Mesenchymal stem cell (in vitro differentiated cells and primary cell): ENCODE measurements around the gene PRDM8.

ENCODE experiments used
- DNase-seq: peaks from one replicate; pipeline ENCODE4 v3.0.0-alpha.2; 2013
- H2AFZ ChIP-seq: one replicate; pipeline ENCODE4 v1.6.1; 2013; ENCODE audit warnings: low read depth, mild to moderate bottlenecking, control low read depth, inconsistent platforms, low read length, moderate library complexity
- H2AK5ac ChIP-seq: 2 replicates; pipeline ENCODE4 v1.6.1; 2013; ENCODE audit warnings: low read length, moderate library complexity, mild to moderate bottlenecking, inconsistent platforms; ENCODE audit not compliant: severe bottlenecking
- H2BK120ac ChIP-seq: one replicate; pipeline ENCODE4 v1.6.1; 2013; ENCODE audit warnings: low read depth, mild to moderate bottlenecking, inconsistent platforms, low read length, moderate library complexity
- H2BK12ac ChIP-seq, 2 experiments: one replicate each; pipeline ENCODE4 v1.6.1; 2013; ENCODE audit warnings: inconsistent platforms in 2 of 2, low read length in 2 of 2, mild to moderate bottlenecking in 2 of 2, moderate library complexity in 2 of 2, control low read depth in 1 of 2
- H2BK15ac ChIP-seq: one replicate; pipeline ENCODE4 v1.6.1; 2013; ENCODE audit warnings: mild to moderate bottlenecking, low read depth, inconsistent platforms; ENCODE audit not compliant: poor library complexity, severe bottlenecking
- H2BK5ac ChIP-seq: 2 replicates; pipeline ENCODE4 v1.6.1; 2013; ENCODE audit warnings: low read depth, mild to moderate bottlenecking, low read length, control low read depth, inconsistent platforms; ENCODE audit not compliant: poor library complexity, severe bottlenecking
- H3K14ac ChIP-seq, 2 experiments: one replicate each; pipeline ENCODE4 v1.6.1; 2013; ENCODE audit warnings: inconsistent platforms in 2 of 2, low read length in 2 of 2, control low read depth in 1 of 2, mild to moderate bottlenecking in 1 of 2, moderate library complexity in 1 of 2
- H3K18ac ChIP-seq, 2 experiments: one replicate each; pipeline ENCODE4 v1.6.1; 2013; ENCODE audit warnings: inconsistent platforms in 2 of 2, low read length in 2 of 2, control low read depth in 1 of 2, low read depth in 1 of 2, mild to moderate bottlenecking in 1 of 2
- H3K23ac ChIP-seq, 2 experiments: one replicate each; pipeline ENCODE4 v1.6.1; 2013; ENCODE audit warnings: inconsistent platforms in 2 of 2, low read length in 2 of 2, mild to moderate bottlenecking in 2 of 2, moderate library complexity in 2 of 2, control low read depth in 1 of 2
- H3K27ac ChIP-seq: 2 replicates; pipeline ENCODE4 v1.5.1; 2013; ENCODE audit warnings: mild to moderate bottlenecking, moderate library complexity, low read length, control low read depth, inconsistent platforms; ENCODE audit not compliant: poor library complexity, severe bottlenecking
- H3K27me3 ChIP-seq, 2 experiments: 2 replicates each; pipeline versions ENCODE4 v1.6.1 to v1.7.0; 2013; ENCODE audit warnings: low read length in 2 of 2, mild to moderate bottlenecking in 2 of 2, moderate library complexity in 2 of 2, control low read depth in 1 of 2, inconsistent platforms in 1 of 2; ENCODE audit not compliant: control insufficient read depth in 1 of 2, insufficient read depth in 1 of 2
- H3K36me3 ChIP-seq, 2 experiments: 2 replicates each; pipeline versions ENCODE4 v1.6.1 to v1.7.0; 2013; ENCODE audit warnings: low read length in 2 of 2, control low read depth in 1 of 2, inconsistent platforms in 1 of 2, low read depth in 1 of 2, mild to moderate bottlenecking in 1 of 2; ENCODE audit not compliant: insufficient read depth in 2 of 2, control insufficient read depth in 1 of 2
- H3K4ac ChIP-seq, 2 experiments: one replicate each; pipeline ENCODE4 v1.6.1; 2013; ENCODE audit warnings: inconsistent platforms in 2 of 2, low read length in 2 of 2, mild to moderate bottlenecking in 2 of 2, moderate library complexity in 2 of 2, control low read depth in 1 of 2, low read depth in 1 of 2
- H3K4me1 ChIP-seq: 2 replicates; pipeline ENCODE4 v1.6.1; 2013; ENCODE audit warnings: low read depth, low read length, control low read depth; ENCODE audit not compliant: control insufficient read depth, insufficient read depth
- H3K4me2 ChIP-seq: 2 replicates; pipeline ENCODE4 v1.6.1; 2013; ENCODE audit warnings: low read length, mild to moderate bottlenecking, inconsistent platforms; ENCODE audit not compliant: poor library complexity, severe bottlenecking
- H3K4me3 ChIP-seq, 2 experiments: 2 replicates each; pipeline versions ENCODE4 v1.5.1 to v1.7.0; 2013; ENCODE audit warnings: low read length in 2 of 2, mild to moderate bottlenecking in 2 of 2, control low read depth in 1 of 2, low read depth in 1 of 2; ENCODE audit not compliant: insufficient read depth in 1 of 2
- H3K79me1 ChIP-seq: replicated peaks from 2 replicates; pipeline ENCODE4 v1.6.1; 2013; ENCODE audit warnings: mild to moderate bottlenecking, control low read depth, low read length, inconsistent platforms; ENCODE audit not compliant: poor library complexity, severe bottlenecking
- H3K9ac ChIP-seq: 2 replicates; pipeline ENCODE4 v1.7.0; 2013; ENCODE audit warnings: mild to moderate bottlenecking, low read length, moderate library complexity
- H3K9me3 ChIP-seq: 2 replicates; pipeline ENCODE4 v1.7.0; 2013; ENCODE audit warnings: mild to moderate bottlenecking, low read length; ENCODE audit not compliant: control insufficient read depth
- H4K8ac ChIP-seq: one replicate; pipeline ENCODE4 v1.6.1; 2013; ENCODE audit warnings: inconsistent platforms, mild to moderate bottlenecking, low read length, moderate library complexity
- H4K91ac ChIP-seq: one replicate; pipeline ENCODE4 v1.6.1; 2013; ENCODE audit warnings: mild to moderate bottlenecking, low read length, inconsistent platforms
- WGBS: methylation state at CpG from one replicate; pipeline ENCODE4 v1.1.7; 2013; ENCODE audit warnings: mixed read lengths; 5-methylcytosine and 5-hydroxymethylcytosine counted together

PRDM8 gene

DNA sequence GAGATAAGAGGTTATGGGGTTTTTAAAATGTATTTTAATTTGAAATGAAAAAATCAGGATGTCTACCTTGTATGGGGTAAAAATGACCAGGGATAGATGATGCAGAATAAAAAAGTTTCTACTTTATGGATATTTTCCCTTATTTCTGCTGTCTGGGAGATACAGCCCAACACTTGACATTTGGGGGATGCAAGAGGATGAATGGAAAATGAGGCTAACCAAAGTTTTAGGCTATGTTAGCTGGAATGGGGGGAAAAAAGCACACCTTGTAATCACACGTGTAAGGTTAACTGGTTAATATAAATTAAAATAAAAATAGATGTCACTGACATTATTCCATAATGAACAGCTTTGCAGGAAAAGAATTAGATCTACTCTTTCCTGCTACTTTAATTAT lies 1.1 kb downstream of the PRDM8 start:
- Histone ChIP-seq H3K79me1 (peaks cover 4% of the 10 kb centered on the region), H2AFZ (no peak overlapping the region), H3K14ac (no peak overlapping the region), H3K27me3 (no peaks in the 10 kb centered on the region), H3K36me3 (peaks cover 0 to 37% of the 10 kb centered on the region in 2 experiments), H3K18ac (no peak overlapping the region), H3K23ac (no peak overlapping the region), H3K9me3 (no peaks in the 10 kb centered on the region), H2AK5ac (no peak overlapping the region), H2BK12ac (no peak overlapping the region), H4K91ac (no peak overlapping the region), H2BK15ac (no peak overlapping the region), H3K4me3 (peak overlapping the region in 1 of 2 experiments; percentile 59), H3K27ac (no peak overlapping the region), H3K9ac (no peak overlapping the region), H2BK120ac (no peak overlapping the region), H4K8ac (no peak overlapping the region), H3K4ac (no peak overlapping the region), H2BK5ac (no peak overlapping the region), H3K4me2 (peak overlapping the region; percentile 87), H3K4me1 (peaks cover 18% of the 10 kb centered on the region)
- WGBS: no CpG with 5 or more reads among the region's 1 CpG
- DNase-seq: no peak

DNA sequence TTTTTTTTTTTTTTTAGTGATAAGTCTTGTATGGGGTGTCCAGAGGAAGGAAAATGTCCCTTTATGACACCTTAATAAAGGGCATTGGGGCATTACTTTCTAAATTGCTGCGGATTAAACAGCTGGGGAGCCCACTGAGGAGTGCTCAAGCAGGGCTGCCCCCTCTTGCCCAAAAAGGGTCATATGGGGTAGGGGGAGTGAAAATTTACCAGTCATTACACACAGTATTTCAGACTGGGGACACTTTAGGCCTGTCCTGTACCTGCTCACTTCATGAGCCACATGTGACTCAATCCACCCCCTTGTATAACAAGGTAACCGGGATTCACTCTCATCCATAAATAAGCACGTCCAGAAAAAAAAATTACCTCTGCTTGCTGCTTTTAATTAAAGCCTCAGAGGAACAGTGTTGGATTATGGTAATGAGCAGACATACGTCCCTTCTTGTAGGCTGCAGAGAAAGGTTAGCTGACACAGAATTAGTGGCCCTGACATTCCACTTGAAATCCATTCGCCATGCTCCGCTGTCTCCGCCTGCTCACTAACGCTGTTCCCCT lies 1.8 kb downstream of the PRDM8 start:
- DNase-seq: no peak
- Histone ChIP-seq H3K23ac (no peak overlapping the region), H3K14ac (no peak overlapping the region), H3K9ac (no peak overlapping the region), H3K4me3 (no peak overlapping the region), H2BK5ac (no peak overlapping the region), H3K36me3 (peaks cover 0 to 37% of the 10 kb centered on the region in 2 experiments), H3K9me3 (no peaks in the 10 kb centered on the region), H3K18ac (no peak overlapping the region), H3K27me3 (no peaks in the 10 kb centered on the region), H3K27ac (no peak overlapping the region), H2BK15ac (no peak overlapping the region), H3K4me2 (peak overlapping the region; percentile 70), H3K4ac (no peak overlapping the region), H4K8ac (no peak overlapping the region), H2BK120ac (no peak overlapping the region), H4K91ac (no peak overlapping the region), H2BK12ac (no peak overlapping the region), H2AK5ac (peak overlapping the region; percentile 33), H3K4me1 (peaks cover 19% of the 10 kb centered on the region), H3K79me1 (peaks cover 2% of the 10 kb centered on the region), H2AFZ (no peak overlapping the region)
- 68% methylated on average over 8 of the region's 8 CpGs for WGBS

DNA sequence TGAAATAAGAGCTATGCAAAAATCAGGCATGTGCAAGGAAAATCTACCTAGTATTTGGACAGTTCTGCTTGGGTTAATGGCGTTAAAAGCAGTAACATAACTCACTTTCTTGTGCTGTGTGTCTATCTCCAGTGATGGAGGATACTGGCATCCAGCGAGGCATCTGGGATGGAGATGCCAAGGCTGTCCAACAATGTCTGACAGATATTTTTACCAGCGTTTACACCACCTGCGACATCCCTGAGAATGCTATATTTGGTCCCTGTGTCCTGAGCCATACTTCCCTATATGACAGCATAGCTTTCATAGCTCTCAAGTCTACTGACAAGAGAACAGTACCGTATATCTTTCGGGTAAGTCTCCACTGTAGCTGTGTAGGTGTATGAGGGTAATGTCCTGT lies 2.6 kb downstream of the PRDM8 start:
- H3K27ac ChIP-seq: no peak overlapping the region
- no peak overlapping the region for H3K4me2 ChIP-seq
- H3K23ac ChIP-seq: no peak overlapping the region
- peaks cover 0 to 37% of the 10 kb centered on the region in 2 experiments for H3K36me3 ChIP-seq
- H3K79me1 ChIP-seq: peaks cover 2% of the 10 kb centered on the region
- H2BK120ac ChIP-seq: no peak overlapping the region
- no peak overlapping the region for H2AFZ ChIP-seq
- no peak overlapping the region for H3K18ac ChIP-seq
- H3K4me1 ChIP-seq: peaks cover 19% of the 10 kb centered on the region
- H4K91ac ChIP-seq: no peak overlapping the region
- H2BK12ac ChIP-seq: no peak overlapping the region
- no peak overlapping the region for H2AK5ac ChIP-seq
- no peak overlapping the region for H3K4me3 ChIP-seq
- no peaks in the 10 kb centered on the region for H3K27me3 ChIP-seq
- no peak overlapping the region for H3K4ac ChIP-seq
- no peak overlapping the region for H3K14ac ChIP-seq
- H2BK15ac ChIP-seq: no peak overlapping the region
- H3K9me3 ChIP-seq: no peaks in the 10 kb centered on the region
- no peak for DNase-seq
- WGBS: 76% methylated on average over 6 of the region's 6 CpGs
- H4K8ac ChIP-seq: no peak overlapping the region
- no peak overlapping the region for H2BK5ac ChIP-seq
- H3K9ac ChIP-seq: no peak overlapping the region

DNA sequence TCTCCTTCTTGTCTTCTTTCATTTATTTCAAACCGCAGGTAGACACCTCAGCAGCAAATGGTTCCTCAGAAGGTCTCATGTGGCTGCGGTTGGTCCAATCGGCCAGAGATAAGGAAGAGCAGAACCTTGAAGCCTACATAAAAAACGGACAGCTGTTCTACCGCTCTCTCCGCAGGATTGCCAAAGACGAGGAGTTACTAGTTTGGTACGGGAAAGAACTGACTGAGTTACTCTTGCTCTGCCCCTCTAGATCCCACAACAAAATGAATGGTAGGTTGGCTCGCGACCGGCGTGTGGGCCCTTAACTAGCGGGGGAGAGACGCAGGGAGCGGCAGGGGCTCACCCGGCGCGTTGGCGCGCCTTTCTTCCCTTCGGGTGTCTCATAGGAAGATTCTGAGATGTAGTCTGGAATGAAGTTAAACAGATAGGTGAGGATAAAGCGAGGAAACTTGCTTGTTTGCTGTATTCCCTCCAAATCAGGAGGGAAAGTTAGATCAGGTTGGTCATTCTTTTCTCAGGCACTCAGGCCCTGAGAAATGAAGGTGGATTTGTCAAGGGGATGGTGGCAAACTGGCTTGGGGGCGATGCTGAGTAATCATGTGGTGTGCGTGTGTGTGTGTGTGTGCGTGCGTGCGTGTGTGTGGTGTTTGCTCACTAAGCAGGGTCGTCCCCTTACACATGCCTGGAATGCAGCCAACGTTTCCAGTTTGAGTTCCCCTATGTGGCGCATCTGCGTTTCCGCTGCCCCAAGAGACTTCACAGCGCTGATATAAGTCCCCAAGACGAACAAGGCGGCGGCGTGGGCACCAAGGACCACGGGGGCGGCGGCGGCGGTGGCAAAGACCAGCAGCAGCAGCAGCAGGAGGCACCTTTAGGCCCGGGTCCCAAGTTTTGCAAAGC lies 4.2 kb downstream of the PRDM8 start:
- H2BK5ac ChIP-seq: no peak overlapping the region
- H2BK120ac ChIP-seq: peak overlapping the region; percentile 27

More for the DNA sequence above, 4.2 kb downstream of the PRDM8 start:
- Histone ChIP-seq H2BK12ac (peak overlapping the region; percentile 46 to 93), H3K27ac (peak overlapping the region; percentile 65), H3K79me1 (peaks cover 2% of the 10 kb centered on the region), H3K23ac (no peak overlapping the region), H3K4me1 (peaks cover 19% of the 10 kb centered on the region), H3K9me3 (no peaks in the 10 kb centered on the region), H2BK15ac (peak overlapping the region; percentile 84), H4K91ac (peak overlapping the region; percentile 41), H3K9ac (peak overlapping the region; percentile 73), H3K14ac (no peak overlapping the region), H3K4me2 (peak overlapping the region; percentile 90), H2AFZ (peak overlapping the region; percentile 65), H3K4ac (peak overlapping the region; percentile 47 to 72), H3K27me3 (no peaks in the 10 kb centered on the region), H3K36me3 (peaks cover 0 to 27% of the 10 kb centered on the region in 2 experiments), H3K18ac (peak overlapping the region; percentile 58 to 68), H4K8ac (peak overlapping the region; percentile 47), H3K4me3 (peak overlapping the region; percentile 42 to 68), H2AK5ac (peak overlapping the region; percentile 4)
- 23% methylated on average over 42 of the region's 43 CpGs for WGBS
- DNase-seq: peak; percentile 75
